ENCODE results near the gene PANK4. TPM values are rescaled to one million over a fixed set of nuclear protein-coding genes. Genes with fewer than 3 reads are reported as not detected.

PANK4 gene
- total RNA-seq, 1 experiment from 2014 or later = 6.5 TPM

DNA sequence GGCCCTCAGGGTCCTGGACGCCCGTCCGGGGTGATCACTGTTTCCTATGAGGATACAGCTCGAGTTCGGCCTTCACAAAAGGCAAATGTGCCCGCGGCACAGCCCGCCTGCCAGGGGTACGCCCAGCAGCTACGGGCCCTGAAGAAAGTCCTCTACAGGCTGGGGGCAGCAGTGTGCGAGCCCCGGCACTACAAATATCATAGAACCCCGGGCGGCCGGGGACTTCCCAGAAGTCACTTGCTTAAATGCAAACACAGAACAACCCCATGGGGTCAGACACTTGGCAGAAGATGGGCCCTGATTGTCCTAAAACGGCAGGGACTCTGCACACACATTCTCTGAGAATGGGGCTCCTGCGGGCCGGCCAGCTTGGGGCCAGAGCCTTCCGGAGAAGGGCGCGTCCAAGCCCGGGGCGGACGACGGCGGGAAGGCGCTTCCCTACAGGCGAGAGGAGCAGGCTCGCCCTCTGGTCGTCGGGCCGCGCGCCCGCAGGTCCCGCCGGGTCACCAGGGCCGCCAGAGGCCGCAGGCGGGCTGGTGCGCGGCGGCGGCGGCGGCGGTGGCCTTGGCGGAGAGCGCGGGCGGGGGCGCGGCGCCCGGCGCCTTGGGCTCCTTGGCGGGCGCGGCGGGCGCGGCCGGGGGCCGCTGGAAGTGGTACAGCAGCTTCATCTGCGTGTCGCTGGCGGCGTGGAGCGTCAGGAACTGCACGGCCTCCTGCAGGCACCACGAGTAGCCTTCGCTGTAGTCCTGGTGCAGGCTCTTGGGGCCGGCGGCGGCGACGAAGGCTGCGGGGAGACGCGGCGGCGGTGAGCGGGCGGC lies 2.8 kb upstream of the PANK4 start:
- DNase-seq (ENCODE audit: low spot score) = no peak

DNA sequence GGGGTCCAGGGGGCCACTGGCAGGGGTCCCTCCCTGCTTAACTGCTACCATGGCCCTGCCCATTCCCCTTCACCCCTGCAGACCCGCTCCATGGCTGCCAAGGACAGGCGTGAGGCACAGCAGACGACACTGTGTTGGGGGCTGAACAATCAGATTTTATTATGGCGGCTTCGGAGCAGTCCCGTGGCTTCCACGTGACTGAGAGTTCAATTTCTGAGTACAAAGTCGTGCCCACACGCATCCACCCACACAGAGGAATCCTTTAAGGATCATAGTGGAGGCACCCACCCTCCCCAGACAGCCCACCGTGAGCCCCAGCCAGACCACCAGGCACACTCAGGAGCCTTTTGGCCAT lies 2.2 kb upstream of the PANK4 start:
- no peak for DNase-seq (ENCODE audit: low spot score)

DNA sequence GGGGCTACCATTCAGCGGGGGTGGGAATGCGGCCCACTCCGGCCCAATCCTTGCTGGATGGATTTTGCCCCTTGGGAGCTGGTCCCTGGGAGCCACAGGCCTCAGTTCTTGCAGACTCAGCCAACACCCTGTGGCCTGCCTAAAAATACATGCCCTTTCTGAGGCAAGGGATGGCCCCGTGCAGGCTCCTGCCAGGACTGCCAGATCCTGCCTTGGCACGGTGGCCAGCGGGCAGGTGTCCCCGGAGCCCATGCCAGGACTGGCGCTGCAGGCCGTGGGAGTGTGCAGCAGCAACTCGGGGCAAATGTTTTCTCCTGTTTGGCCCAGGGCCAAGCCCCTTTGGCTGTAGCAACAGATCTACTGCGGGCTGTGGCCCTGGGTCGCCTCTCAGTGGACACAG lies 1.6 kb upstream of the PANK4 start:
- no peak for DNase-seq (ENCODE audit: low spot score)

DNA sequence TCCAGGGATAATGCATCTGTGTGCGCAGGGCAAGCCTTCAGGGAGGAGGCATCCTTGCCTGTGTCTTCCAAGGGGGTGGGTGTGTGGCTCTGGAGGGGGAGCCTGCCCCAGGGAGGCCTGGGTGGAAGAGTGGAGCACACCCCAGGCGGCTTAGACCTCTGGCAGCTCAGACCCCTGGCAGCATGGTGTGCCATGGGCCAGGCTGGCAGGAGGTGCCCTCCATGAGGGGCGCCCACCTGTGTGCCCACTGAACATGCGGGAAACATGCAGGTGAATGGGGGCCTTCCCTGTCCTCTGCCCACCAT lies 1.1 kb upstream of the PANK4 start:
- DNase-seq (ENCODE audit: low spot score) = no peak

DNA sequence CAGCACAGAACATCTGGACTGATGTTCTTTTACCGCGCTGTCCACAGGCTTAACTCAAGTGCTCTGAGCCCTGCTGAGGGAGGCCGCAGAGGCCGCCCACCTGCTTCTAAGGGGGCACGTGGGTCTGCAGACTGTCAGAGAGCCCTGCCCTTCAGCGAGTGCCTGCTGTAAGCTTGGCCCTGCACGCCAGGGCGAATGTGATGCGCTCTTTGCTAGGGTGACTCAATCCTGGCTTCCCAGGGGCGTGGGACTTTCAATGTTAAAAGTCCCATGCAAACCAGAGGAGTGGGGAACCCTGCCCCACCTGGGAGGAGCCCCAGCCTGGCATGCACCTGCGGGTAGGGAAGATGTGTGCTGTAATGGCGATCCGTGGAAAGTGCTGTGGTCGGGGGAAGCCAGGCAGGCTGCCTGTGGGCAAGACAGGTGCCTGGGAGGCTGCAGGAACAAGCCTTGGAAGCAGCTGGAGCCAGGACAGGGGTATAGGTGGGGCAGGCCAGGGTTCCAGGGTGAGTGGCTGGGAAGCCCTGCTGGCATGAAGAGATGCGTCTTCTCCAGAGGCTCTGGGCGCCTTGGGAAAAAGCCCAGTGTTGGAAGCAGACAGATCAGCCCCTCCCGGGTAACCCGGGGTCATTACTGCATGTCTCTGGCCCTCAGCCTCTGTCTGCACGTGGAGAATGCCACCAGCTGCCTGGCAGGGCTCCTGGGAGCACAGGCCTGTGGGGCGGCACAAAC lies 594 bp upstream of the PANK4 start:
- peak; percentile 48 for DNase-seq (ENCODE audit: low spot score)

DNA sequence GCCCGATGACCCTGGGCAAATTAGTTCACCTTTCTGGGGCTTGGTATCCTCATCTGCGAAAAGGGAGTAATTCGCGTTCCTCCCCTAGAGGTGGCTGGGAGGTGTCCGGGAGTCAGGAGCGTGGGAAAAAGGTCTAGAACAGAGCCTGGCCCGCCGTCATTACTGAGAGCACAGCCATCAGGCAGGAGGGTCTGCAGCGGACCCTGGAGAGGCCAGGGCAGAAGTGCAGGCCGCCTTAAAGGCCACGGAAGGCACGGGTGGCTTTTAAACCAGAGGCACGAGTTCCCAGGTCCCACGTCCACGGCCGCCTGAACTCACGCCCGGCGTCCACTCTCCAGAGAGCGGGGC lies 850 bp downstream of the PANK4 start:
- no peak for DNase-seq (ENCODE audit: low spot score)

DNA sequence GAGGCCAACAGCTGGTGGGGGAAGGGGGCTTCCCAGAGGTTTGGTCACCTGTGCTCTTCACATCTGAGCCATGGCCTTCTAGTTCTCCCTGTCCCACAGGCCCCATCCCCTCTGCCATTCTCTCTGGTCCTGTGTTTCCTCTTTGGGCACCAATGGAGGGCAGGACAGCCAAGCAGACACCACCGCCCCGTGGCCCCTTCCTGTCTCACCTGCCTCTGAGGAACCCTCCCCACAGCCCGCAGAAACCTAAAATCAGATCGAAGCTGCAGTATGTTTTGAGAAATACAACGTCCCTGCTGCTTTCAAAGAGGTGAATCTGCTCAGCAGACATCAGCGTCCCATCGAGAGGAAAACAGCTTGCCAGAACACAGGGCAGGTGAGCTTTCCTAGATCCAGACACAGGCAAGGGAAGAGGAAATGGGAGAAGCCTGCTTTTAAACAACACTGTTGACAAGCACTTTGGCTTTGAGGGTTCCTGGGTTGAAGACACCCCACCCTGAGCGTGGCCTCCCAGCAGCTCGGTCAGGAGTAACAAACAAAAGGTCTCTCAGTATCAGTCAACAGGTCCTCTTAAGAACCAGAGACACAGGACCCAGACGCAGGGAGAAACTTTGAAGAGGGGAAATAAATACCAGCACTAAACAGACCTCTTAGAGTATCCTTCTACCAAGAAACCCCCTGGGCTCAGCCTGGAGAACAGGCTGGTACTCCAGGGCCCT lies 2.3 kb downstream of the PANK4 start:
- no peak for DNase-seq (ENCODE audit: low spot score)

DNA sequence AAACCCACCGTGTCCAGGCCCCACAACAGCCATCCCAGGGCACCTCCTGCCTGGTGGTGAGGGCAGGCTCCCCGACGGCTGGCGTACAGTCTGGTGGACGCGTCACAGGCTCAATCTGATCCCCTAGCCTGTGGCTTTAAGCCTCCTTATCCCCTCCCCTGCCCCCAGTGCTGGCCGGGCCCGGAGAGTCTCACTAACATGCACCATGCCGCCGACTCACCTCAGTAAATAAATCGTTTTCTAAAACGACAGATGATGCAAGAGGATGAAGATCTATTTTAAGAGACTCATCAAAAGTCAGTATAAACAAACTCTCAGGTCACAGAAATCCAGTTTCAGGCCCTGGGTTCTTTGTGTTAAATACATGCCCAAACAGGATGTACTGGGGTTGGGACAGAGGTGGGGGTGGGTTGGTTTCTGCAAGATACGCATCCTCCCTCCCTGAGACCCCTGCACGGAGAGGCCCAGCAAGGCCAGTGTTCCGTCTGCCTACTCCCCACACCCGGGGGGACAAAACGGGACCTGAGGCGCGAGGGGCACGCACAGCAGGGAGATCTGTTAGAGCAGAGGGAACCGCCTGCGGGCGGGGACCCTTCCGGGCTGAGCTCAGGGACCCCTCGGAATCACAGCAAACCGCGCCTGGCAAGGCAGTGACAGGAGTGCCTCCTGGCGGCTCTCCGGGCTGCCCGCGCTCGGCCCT lies 3.1 kb downstream of the PANK4 start:
- DNase-seq (ENCODE audit: low spot score) = no peak

DNA sequence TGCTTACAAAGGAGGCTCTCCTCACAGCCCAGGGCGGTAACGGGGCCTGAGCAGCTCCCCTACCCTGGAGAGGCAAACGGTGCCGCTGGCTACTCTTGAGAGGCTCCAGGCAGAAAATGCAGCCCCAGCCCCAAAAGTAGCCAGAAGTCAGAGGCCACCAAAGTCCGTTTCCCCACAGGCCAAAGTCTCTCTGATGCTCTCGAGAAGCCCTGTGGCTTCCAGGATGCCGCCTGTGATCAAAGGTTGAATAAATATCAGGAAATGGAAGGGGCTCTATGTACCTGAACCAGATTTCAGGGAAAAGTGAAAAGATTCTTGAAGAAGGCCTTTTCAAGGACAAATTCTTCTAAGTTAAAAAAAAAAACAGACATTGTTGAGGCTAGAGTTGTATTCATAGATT lies 4.2 kb downstream of the PANK4 start:
- no peak for DNase-seq (ENCODE audit: low spot score)

DNA sequence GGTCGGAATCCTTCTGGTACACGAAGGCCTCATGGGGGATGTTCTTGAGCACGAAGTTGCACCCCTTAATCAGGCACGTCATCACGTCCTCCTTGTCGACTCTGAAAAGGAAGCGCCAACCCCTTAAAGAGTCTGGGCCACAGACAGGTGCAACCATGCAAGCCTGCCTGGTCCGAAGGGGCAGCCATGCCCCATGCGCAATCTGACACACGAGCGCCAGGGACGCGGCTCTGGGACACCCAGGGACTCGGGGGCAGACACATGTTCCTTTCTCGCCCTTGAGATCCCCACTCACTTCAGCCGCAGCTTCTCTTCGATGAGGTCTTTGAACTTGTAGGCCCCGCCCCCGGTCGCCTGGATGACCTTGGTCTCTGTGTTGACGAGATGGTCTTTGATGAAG lies 5.6 kb downstream of the PANK4 start:
- no peak for DNase-seq (ENCODE audit: low spot score)

DNA sequence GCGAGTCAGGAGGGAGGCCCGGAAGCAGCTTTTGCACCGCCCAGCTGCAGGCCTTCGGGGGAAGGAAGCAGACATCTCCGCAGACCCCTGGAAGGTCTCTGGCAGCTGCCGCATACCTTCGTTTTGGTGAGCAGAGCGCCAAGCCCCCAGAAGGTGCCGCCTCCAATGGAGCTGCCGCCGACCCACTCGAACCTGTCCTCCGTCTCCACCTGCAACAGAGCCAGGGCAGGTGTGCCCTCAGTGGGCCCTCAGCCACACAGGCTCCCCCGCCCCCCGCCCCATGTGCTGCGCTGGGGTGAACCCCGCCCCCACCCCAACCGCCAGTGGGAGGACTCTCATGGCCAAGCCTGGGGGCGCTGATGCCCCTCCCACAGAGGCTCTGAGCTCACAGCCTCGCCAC lies 6.2 kb downstream of the PANK4 start:
- no peak for DNase-seq (ENCODE audit: low spot score)

DNA sequence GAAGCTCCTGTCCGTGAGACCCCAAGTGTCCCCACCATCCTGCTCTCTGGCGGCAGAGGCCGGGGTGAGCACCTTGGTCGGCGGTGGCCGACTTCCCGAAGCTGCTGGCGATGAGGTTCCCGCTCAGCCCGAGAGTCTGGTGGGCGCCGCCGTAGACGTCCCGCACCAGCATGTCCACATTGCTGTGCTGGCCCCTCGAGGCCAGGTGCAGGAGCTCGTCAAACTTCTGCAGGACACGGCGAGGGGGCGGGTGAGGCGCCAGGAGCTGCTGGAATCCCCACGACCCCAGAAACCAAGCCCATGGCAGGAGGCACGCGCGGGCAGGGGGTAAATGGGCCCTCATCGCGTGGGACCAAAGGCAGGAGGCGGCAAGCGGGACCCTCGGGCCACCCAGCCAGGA lies 6.7 kb downstream of the PANK4 start:
- DNase-seq (ENCODE audit: low spot score) = no peak

DNA sequence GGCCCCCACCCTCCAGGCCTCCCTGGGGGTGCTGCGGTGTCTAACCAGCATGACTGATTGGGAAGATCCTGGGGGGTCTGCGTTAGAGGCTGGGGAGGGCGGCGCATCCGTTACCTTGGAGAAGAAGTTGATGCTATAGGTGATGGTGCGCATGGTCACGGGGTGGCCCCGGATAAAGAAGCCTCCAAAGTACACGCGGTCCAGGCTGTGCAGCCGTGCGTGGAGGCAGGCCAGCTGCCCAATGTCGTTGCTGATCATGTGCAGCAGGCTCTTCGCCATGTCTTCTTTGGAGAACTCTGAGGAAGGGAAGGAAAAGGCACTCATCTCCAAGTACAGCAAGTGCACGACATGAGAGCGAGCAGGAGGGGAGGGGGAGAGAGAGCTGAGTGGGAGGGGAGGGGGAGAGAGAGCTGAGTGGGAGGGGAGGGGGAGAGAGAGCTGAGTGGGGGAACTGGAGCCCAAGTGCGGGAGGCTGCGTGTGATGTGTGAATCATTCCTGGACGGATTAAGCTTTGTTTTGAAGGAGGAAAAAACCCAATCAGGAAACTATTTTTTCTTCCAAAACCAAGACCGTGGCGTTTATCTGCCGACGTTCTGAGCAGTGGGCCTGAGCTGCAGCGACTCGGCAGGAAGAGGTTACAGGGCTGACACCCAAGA lies 7.2 kb downstream of the PANK4 start:
- no peak for DNase-seq (ENCODE audit: low spot score)

DNA sequence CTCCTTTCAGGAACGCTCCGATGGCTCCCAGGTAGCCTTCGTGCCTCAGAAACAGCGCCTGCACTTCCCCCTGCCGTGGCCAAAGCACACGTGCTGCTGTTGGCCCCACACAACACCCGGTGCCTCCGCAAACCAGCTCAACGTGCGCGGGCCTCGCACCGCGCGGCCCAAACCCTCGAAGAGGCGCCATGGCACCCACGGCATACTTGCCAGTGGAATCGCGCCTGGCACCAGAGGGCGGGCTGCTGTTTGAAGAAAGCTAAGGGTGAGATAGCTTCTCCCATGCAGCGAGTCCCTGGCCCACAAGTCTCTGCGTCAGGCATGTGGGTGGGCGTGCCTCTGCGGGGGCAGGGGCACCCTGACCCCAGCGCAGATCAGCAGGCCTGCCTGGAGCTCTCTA lies 7.9 kb downstream of the PANK4 start:
- DNase-seq (ENCODE audit: low spot score) = no peak

DNA sequence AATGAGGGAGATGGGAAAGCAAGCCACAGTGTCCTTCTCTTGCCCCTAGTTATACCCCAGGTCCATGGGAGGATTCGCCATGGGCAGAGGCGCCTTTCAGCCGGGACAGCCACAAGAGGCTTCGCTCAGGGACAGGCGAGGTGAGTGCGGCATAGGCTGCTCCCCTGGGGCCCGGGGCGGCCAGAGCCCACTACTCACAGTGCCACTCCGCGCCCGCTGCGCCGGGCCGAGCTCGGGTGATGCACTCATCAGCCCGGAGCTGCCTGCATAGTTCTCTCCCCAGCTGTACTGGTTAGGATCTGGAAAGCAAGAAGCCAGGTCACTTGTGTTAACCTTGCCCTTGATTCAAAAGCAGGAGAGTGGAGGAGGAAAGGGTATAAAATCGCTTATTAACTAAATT lies 8.4 kb downstream of the PANK4 start:
- no peak for DNase-seq (ENCODE audit: low spot score)

DNA sequence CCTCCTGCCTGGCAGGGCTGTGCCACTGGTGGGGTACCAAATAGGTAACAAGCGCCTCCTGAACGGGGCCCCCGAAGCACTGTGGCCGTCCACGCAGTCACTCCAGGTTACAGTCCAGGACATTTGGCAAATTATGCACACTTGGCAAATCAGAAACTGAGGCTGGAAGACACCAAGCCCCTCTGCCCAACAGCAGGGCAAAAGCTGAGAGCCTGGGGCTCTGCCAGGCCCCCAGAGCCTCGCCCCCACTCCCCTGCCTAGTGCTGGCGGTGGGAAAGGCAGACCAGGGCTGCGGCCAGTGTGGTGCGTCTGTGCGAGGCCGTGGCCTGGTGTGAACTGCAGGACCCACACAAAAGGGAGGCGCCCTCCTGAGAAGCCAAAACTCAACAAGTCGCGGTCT lies 9.4 kb downstream of the PANK4 start:
- DNase-seq (ENCODE audit: low spot score) = no peak

DNA sequence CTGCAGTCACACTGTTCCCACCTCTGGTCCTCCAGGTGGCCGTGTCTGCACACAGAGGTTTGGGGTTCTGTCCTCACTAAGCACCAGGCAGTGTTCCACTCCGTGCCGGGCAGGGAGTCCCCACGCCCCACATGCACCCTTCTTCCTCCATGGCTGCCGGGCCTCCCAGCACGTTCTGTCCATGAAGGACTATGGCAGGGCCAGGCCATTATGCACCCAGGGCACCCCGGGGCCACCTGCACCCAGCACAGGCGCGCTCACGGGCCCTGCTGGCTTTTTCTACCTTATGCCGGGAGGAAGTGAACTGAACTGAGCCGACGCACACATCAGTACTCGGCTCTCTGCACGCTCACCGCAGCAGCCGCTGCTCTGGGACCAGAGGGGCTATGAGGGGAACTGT lies 10.3 kb downstream of the PANK4 start:
- DNase-seq (ENCODE audit: low spot score) = no peak

DNA sequence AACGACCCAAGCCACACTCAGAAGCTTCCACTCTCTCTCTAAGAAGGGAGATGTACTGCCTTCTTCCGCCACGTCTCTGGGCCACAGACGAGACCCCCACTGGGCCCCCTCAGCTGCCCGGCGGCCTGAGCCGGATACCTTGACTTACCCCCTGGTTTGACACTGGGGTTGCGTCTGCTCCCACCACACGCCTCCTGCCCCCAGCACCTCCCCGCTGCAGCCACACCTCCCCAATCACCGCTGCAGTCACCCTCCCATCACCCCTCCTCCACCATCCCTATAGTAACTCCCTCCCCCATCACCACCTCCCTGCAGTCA lies 10.7 kb downstream of the PANK4 start:
- DNase-seq (ENCODE audit: low spot score) = no peak

DNA sequence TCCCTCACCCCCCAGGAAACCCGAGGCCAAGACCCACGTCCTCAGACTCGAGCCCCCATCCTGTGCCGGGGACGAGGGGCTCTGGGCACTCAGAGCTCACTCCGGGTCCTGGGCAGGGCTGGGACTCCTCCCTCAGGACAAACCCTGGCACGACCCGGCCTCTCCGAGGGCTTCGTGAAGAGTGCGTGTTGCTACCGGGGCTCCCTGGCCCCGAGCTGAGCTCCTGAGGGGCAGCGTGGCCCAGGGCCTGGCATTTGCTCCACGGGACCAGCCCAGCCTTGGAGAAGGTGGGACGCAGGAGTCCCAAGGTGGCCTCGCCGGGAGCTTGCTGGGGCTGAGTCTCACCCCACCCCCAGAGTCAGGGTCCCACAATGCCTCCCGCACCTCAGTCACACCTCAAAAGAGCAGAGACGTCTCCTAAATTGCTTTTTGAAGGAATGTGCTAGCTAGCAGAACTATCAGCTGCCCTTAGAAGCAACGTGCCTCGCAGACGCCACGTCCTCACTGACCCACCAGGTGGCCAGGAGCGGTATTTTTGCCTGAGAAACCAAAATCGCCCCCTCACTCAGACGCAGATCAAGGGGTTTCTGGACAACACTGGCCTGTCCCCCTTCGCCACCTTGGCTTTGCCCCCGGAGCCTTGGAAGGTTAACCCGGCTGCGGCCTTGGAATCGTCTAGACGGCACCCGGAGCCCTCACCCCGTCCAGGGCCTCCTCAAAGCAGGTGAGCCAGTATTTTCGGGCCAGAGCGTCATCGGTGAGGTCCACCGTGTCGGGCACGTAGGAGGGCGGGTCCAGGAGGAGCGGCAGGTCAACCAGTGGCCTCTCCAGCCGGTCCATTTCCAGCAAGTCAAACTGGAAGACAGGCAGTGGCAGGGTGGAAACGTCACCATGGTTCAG lies 11.3 kb downstream of the PANK4 start:
- DNase-seq (ENCODE audit: low spot score) = no peak

DNA sequence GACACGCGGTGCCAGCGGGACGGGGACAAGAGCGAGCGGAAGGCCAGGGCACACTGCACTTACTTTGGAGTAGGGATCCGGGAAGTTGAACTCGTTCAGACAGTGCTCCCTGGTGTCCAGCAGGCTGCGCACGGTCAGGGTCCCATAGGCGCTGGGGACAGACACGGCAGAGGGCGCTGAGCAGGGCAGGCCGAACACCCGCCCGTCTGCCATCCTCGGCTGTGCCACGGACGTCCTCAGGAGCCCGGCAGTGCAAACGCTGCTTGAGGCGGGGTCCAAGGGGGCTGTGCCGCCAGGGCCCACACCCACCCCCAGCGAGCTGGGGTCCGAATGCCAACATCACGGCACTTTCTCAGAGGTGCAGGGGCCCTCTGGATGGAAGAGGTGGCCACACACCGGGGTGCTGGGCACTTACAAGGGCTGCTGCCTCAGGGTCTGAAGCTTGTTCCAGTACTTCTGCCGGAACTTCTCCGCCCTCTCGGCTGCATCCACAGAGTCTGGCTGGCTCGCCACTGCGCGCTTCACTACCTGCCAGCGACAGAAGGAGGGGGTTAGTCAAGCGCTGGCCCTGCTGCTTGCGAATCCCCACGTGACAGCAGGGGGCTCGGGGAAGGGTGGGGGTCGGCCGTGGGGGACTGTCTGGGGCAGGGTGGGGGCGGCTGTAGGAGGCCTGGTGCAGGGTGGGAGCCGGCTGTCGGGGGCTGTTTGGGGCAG lies 12.3 kb downstream of the PANK4 start:
- no peak for DNase-seq (ENCODE audit: low spot score)
